ENCODE measurements around the gene CCDC154. TPM values are rescaled to one million over a fixed set of nuclear protein-coding genes. Genes with fewer than 3 reads are reported as not detected.

The CCDC154 gene
- total RNA-seq, 1 experiment from 2014 or later: 0.40 TPM

- in situ Hi-C loops (cut with HindIII; ENCODE audit: low pct_unique_long_range_greater_than_20kb, low sequenced_read_pairs): no loop called here
- DNase-seq (ENCODE audit: low read depth, low spot score): no peak
These were observed 57.0 kb downstream of the CCDC154 start for GRCh38 chr16:1387331-1387730.

- in situ Hi-C loops (cut with HindIII; ENCODE audit: low pct_unique_long_range_greater_than_20kb, low sequenced_read_pairs): no loop called here
These were observed 59.1 kb downstream of the CCDC154 start for GRCh38 chr16:1385232-1385631.

More at GRCh38 chr16:1385232-1385631, 59.1 kb downstream of the CCDC154 start:
- DNase-seq (ENCODE audit: low read depth, low spot score): no peak

Other genes starting within 250 kb of the CCDC154 start
- gene TPSG1, start 219.3 kb downstream of the CCDC154 start, total RNA-seq (2014; rRNA removed; shearing (Covaris generic)): not detected in 2 replicates
- gene TPSB2, start 214.4 kb downstream of the CCDC154 start, total RNA-seq (2014; rRNA removed; shearing (Covaris generic)): not detected in 2 replicates
- not detected in 2 replicates for gene TPSAB1, start 203.9 kb downstream of the CCDC154 start, total RNA-seq (2014; rRNA removed; shearing (Covaris generic))
- gene TPSD1, start 188.5 kb downstream of the CCDC154 start, total RNA-seq (2014; rRNA removed; shearing (Covaris generic)): not detected in 2 replicates
- 55.2 TPM in 2 replicates for gene UBE2I, start 134.9 kb downstream of the CCDC154 start, total RNA-seq (2014; rRNA removed; shearing (Covaris generic))
- gene BAIAP3, start 110.9 kb downstream of the CCDC154 start, total RNA-seq (2014; rRNA removed; shearing (Covaris generic)): 1.2 and 3.0 TPM in 2 replicates
- gene TSR3, start 92.7 kb downstream of the CCDC154 start, total RNA-seq (2014; rRNA removed; shearing (Covaris generic)): 68.1 and 70.0 TPM in 2 replicates
- 102 and 110 TPM in 2 replicates for gene GNPTG, start 92.6 kb downstream of the CCDC154 start, total RNA-seq (2014; rRNA removed; shearing (Covaris generic))
- 7.8 and 8.0 TPM in 2 replicates for gene UNKL, start 29.9 kb downstream of the CCDC154 start, total RNA-seq (2014; rRNA removed; shearing (Covaris generic))
- 15.1 and 18.0 TPM in 2 replicates for gene UQCC4, start 23.8 kb downstream of the CCDC154 start, total RNA-seq (2014; rRNA removed; shearing (Covaris generic))
- not detected in 2 replicates for gene PERCC1, start 13.5 kb downstream of the CCDC154 start, total RNA-seq (2014; rRNA removed; shearing (Covaris generic))
- 277 and 308 TPM in 2 replicates for gene CLCN7, start 30.5 kb upstream of the CCDC154 start, total RNA-seq (2014; rRNA removed; shearing (Covaris generic))
- gene PTX4, start 44.4 kb upstream of the CCDC154 start, total RNA-seq (2014; rRNA removed; shearing (Covaris generic)): not detected in 2 replicates
- 9.5 and 9.8 TPM in 2 replicates for gene TELO2, start 48.8 kb upstream of the CCDC154 start, total RNA-seq (2014; rRNA removed; shearing (Covaris generic))
- gene TMEM204, start 89.1 kb upstream of the CCDC154 start, total RNA-seq (2014; rRNA removed; shearing (Covaris generic)): not detected in 2 replicates
- gene IFT140, start 167.5 kb upstream of the CCDC154 start, total RNA-seq (2014; rRNA removed; shearing (Covaris generic)): 4.9 and 6.7 TPM in 2 replicates
- 4.7 and 5.4 TPM in 2 replicates for gene CRAMP1, start 167.8 kb upstream of the CCDC154 start, total RNA-seq (2014; rRNA removed; shearing (Covaris generic))
- gene JPT2, start 233.7 kb upstream of the CCDC154 start, total RNA-seq (2014; rRNA removed; shearing (Covaris generic)): 45.5 and 48.5 TPM in 2 replicates

All from SK-MEL-5 (cell line).